ENCODE results near the gene OLAH. TPM values are rescaled to one million over a fixed set of nuclear protein-coding genes. Genes with fewer than 3 reads are reported as not detected.

The OLAH gene
- total RNA-seq, 4 donors from 2014 or later: 0.26 to 5.6 (median 5.3) TPM; not detected in 1

DNA sequence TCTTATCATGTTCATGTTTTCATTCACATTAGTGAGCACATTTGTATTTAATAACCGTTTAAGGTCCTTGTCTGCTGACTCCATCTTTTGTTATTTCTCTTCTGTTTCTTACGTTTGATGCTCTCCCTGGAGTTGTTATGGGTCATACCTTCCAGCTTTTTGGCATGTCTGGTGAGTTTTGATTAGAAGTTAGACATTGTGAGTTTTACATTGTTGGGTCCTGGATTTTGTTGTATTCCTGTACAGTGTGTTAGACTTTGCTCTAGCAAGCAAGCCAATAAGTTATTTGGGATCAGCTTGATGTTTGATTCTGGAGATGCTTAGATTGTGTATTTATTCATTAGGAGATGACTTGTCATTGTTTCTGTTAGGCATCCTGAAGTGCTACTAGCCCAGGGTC lies 16.9 kb downstream of the OLAH start:
- TF ChIP-seq POLR2AphosphoS5 (IDR thresholded peaks at IDR 0.05): no peak
- Histone ChIP-seq H3K36me3 (no peaks in the 10 kb centered on the region), H3K27me3 (no peaks in the 10 kb centered on the region), H3K27ac (no peak overlapping the region), H3K4me1 (no peaks in the 10 kb centered on the region), H3K4me3 (no peak overlapping the region), H3K9me3 (no peaks in the 10 kb centered on the region)
- WGBS: 84% methylated on average over 2 of the region's 2 CpGs
- DNase-seq (ENCODE audit: low spot score in 2 of 2): no peak

DNA sequence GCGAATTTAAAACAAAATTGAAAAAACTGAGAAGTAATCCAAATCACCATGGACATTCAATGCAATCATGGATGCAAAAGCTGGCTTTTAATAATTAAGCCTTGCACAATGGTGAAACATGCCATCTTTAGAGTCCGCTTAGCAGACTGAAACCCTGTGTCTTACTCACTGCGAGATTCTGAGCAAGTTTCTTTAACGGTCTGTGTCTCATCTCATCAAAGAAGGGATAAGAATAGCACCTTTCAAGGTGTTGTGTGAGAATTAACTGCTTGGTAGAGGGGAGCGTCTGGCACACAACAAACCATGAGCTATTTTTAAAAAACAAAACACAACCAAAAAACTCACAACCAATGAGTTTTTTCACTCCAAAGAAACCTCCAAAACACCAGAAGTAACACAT lies 23.4 kb downstream of the OLAH start:
- no peaks in the 10 kb centered on the region for H3K9me3 ChIP-seq
- no peaks in the 10 kb centered on the region for H3K36me3 ChIP-seq
- H3K27ac ChIP-seq: no peak overlapping the region
- 83% methylated on average over 5 of the region's 5 CpGs for WGBS
- H3K4me1 ChIP-seq: no peaks in the 10 kb centered on the region
- no peaks in the 10 kb centered on the region for H3K27me3 ChIP-seq
- H3K4me3 ChIP-seq: no peak overlapping the region
- DNase-seq (ENCODE audit: low spot score in 2 of 2): no peak
- TF ChIP-seq, protein P1, sequence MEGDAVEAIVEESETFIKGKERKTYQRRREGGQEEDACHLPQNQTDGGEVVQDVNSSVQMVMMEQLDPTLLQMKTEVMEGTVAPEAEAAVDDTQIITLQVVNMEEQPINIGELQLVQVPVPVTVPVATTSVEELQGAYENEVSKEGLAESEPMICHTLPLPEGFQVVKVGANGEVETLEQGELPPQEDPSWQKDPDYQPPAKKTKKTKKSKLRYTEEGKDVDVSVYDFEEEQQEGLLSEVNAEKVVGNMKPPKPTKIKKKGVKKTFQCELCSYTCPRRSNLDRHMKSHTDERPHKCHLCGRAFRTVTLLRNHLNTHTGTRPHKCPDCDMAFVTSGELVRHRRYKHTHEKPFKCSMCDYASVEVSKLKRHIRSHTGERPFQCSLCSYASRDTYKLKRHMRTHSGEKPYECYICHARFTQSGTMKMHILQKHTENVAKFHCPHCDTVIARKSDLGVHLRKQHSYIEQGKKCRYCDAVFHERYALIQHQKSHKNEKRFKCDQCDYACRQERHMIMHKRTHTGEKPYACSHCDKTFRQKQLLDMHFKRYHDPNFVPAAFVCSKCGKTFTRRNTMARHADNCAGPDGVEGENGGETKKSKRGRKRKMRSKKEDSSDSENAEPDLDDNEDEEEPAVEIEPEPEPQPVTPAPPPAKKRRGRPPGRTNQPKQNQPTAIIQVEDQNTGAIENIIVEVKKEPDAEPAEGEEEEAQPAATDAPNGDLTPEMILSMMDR (IDR thresholded peaks at IDR 0.05): no peak
- TF ChIP-seq POLR2AphosphoS5 (IDR thresholded peaks at IDR 0.05) (no peak), POLR2A (IDR thresholded peaks at IDR 0.05) (no peak), EP300 (IDR thresholded peaks at IDR 0.05) (no peak)

DNA sequence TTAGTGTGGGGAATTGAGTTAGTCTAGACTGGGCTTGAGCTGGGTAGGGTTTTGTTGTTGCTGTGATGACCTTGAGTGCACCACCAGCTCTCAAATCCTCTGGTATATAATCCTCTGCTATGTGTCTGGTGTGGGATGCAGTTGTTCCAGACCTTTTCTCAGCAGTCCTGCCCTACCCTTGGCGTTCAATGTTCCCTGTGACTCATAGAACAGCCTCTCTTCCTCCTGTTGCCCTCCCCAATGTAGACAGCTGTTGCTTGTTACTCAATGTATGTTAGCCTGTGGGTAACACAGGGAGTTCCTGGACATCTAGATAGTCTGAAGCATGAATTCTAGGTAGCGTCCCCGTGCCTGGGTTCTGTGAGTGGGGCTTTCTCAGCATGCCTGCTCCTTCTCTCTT lies 25.1 kb downstream of the OLAH start:
- WGBS: 87% methylated on average over 3 of the region's 3 CpGs
- Histone ChIP-seq H3K9me3 (no peaks in the 10 kb centered on the region), H3K27me3 (no peaks in the 10 kb centered on the region), H3K36me3 (no peaks in the 10 kb centered on the region), H3K4me3 (no peak overlapping the region), H3K27ac (no peak overlapping the region), H3K4me1 (no peaks in the 10 kb centered on the region)
- TF ChIP-seq EP300 (IDR thresholded peaks at IDR 0.05): no peak
- no peak for TF ChIP-seq POLR2A (IDR thresholded peaks at IDR 0.05)
- TF ChIP-seq, protein P1 (IDR thresholded peaks at IDR 0.05): no peak
- no peak for TF ChIP-seq POLR2AphosphoS5 (IDR thresholded peaks at IDR 0.05)
- DNase-seq (ENCODE audit: low spot score in 2 of 2): no peak

DNA sequence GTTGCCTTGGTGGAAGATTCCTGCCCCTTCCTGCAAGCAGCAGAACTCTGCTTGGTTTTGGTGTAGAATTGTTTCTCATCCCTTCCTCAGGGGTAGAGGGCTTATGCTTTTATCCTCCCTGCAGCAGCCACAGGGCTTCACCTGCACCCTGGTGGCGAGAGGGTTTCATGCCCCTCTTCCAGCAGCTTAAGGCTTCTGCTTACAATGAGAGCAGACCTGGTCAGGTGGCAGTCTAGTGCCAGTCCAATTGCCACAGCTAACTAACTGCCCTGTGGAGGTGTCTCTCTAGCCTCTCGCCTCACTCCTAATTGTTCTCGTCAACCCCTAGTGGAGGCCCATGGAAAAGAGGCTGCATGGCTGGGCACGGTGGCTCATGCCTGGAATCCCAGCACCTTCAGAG lies 25.5 kb downstream of the OLAH start:
- no peaks in the 10 kb centered on the region for H3K36me3 ChIP-seq
- no peak overlapping the region for H3K27ac ChIP-seq
- 90% methylated on average over 3 of the region's 4 CpGs for WGBS
- H3K27me3 ChIP-seq: no peaks in the 10 kb centered on the region
- no peaks in the 10 kb centered on the region for H3K9me3 ChIP-seq
- TF ChIP-seq EP300 (IDR thresholded peaks at IDR 0.05) (no peak), POLR2A (IDR thresholded peaks at IDR 0.05) (no peak), POLR2AphosphoS5 (IDR thresholded peaks at IDR 0.05) (no peak)
- TF ChIP-seq, protein P1 (IDR thresholded peaks at IDR 0.05): no peak
- no peaks in the 10 kb centered on the region for H3K4me1 ChIP-seq
- no peak overlapping the region for H3K4me3 ChIP-seq
- DNase-seq (ENCODE audit: low spot score in 2 of 2): no peak

DNA sequence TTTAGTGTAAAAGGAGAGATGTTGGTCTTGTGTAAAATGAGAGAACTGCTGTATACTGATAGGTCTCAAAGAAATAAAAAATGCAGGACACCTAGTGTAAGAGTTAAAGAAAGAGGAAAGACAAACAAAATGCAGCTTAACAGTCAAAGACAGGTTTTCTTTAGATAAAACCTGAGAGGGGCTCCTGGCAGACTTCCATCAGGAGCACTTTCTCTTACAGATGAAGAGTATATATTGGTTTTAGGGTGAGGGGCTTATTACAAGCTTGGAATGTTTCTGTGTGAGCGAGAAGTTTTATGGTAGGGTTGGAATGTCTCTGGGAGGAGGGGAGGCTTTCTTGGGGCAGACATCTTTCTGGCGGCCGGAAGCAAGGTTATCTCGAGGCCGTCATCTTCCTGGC lies 28.6 kb downstream of the OLAH start:
- Histone ChIP-seq H3K4me3 (no peak overlapping the region), H3K27me3 (no peaks in the 10 kb centered on the region), H3K9me3 (no peaks in the 10 kb centered on the region), H3K36me3 (no peaks in the 10 kb centered on the region), H3K4me1 (no peaks in the 10 kb centered on the region), H3K27ac (no peak overlapping the region)
- TF ChIP-seq POLR2AphosphoS5 (IDR thresholded peaks at IDR 0.05): no peak
- no peak for TF ChIP-seq POLR2A (IDR thresholded peaks at IDR 0.05)
- TF ChIP-seq, protein P1 (IDR thresholded peaks at IDR 0.05): no peak
- TF ChIP-seq EP300 (IDR thresholded peaks at IDR 0.05): no peak
- DNase-seq (ENCODE audit: low spot score in 2 of 2): no peak
- WGBS: 90% methylated on average over 5 of the region's 5 CpGs

DNA sequence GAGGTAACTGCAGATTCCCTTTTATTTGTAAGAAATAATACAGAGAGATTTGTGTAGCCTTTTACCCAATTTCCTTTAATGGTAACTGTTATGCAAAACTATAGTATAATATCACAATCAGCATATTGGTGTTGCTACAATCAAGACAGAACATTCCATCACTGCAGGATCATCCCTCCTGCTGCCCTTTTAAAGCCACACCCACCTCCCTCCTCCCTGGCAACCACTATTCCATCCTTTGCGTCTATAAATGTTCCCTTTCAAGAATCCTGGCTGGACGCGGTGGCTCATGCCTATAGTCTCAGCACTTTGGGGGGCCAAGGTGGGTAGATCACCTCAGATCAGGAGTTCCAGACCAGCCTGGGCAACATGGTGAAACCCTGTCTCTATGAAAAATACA lies 31.7 kb downstream of the OLAH start:
- H3K27me3 ChIP-seq: no peaks in the 10 kb centered on the region
- H3K9me3 ChIP-seq: no peaks in the 10 kb centered on the region
- DNase-seq (ENCODE audit: low spot score in 2 of 2): no peak
- H3K4me1 ChIP-seq: no peaks in the 10 kb centered on the region
- TF ChIP-seq POLR2A (IDR thresholded peaks at IDR 0.05) (no peak), EP300 (IDR thresholded peaks at IDR 0.05) (no peak), POLR2AphosphoS5 (IDR thresholded peaks at IDR 0.05) (no peak)
- TF ChIP-seq, protein P1 (IDR thresholded peaks at IDR 0.05): no peak
- no peak overlapping the region for H3K27ac ChIP-seq
- no peaks in the 10 kb centered on the region for H3K36me3 ChIP-seq
- WGBS: 94% methylated on average over 3 of the region's 3 CpGs
- no peak overlapping the region for H3K4me3 ChIP-seq

Data from suprapubic skin (tissue), 4 donors.